ENCODE measurements around the gene GTF2F2.

GTF2F2 gene

DNA sequence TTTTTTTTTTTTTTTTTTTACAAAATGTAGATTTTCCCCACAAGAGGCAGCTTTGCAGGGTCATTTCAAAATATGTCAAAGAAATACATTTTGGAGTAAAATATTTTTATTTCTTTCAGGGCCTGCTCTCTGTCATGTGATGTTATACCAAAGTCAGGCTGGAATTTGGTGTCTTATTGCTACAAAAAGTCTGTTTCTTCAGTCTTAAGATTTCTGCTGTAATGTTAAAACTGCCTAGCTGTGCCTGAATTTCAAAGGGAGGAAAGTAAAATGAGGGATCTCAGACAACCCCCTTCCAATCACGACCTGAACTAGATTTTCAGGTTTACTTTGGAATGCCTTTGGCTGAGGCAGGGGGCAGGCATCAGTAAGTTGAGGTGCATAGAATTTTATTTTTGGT, 12.8 kb upstream of the GTF2F2 start:
- peaks cover 17% of the 10 kb centered on the region for H3K27me3 Mint-ChIP-seq (ENCODE audit: low read depth)
- H3K27ac Mint-ChIP-seq = no peak overlapping the region
- H3K36me3 Mint-ChIP-seq (ENCODE audit: low read depth) = no peaks in the 10 kb centered on the region
- H3K4me1 Mint-ChIP-seq (ENCODE audit: low read depth) = peaks cover 4% of the 10 kb centered on the region
- no peak overlapping the region for H3K4me3 Mint-ChIP-seq
- H3K9me3 Mint-ChIP-seq = no peaks in the 10 kb centered on the region

DNA sequence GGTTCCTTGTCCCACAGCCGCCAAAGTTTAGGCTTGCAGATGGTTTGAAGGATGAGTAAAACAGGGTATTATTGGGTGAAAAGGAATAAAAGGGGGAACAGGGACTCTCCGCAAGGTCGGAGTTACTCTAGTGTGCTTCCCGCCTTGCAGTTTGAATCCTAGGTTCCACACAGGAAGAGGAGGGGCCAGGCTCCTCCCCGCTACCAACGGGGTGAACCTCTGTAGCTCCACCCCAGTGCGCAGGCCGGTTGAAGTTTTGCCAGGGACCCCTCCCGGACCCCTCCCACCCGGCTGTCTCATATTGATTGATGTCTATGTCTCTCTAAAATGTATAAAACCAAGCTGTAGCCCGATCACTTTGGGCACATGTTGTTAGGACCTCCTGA, 11.6 kb upstream of the GTF2F2 start:
- H3K4me3 Mint-ChIP-seq = no peak overlapping the region

DNA sequence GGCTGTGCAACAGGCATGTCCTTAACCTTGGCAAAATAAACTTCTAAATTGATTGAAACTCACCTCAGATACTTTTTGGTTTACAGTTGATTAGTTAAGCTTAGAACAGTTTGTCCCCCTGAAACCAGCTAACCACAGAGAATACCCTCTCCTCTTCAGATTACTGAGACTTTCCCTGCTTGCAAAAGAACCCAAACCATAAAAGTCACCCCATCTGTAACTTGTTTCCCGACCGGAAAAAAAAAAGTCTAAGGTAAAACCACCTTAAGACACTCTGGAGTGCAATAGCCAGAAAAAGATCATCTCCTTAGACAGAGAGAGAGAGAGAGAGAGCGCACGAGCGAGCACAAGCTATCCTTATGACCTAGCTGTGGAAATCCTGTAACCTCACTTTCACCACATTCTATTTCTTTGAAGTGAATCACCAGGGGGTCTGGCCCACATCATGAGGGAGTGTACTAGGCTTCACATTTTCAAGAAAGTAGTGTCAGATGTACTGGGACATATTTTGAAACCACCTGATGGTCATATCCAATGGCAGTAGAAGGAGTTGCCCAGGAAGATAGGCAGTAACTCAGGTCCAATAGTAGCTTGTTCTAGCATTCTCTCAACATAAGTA, 11.1 kb upstream of the GTF2F2 start:
- Mint-ChIP-seq H3K9me3 (no peaks in the 10 kb centered on the region), H3K36me3 (ENCODE audit: low read depth) (no peaks in the 10 kb centered on the region), H3K27me3 (ENCODE audit: low read depth) (peaks cover 14% of the 10 kb centered on the region), H3K4me1 (ENCODE audit: low read depth) (peaks cover 7% of the 10 kb centered on the region), H3K4me3 (no peak overlapping the region), H3K27ac (no peak overlapping the region)

More for the DNA sequence above, 11.6 kb upstream of the GTF2F2 start:
- no peak overlapping the region for H3K27ac Mint-ChIP-seq
- peaks cover 17% of the 10 kb centered on the region for H3K27me3 Mint-ChIP-seq (ENCODE audit: low read depth)
- peaks cover 7% of the 10 kb centered on the region for H3K4me1 Mint-ChIP-seq (ENCODE audit: low read depth)
- no peaks in the 10 kb centered on the region for H3K36me3 Mint-ChIP-seq (ENCODE audit: low read depth)
- no peaks in the 10 kb centered on the region for H3K9me3 Mint-ChIP-seq

DNA sequence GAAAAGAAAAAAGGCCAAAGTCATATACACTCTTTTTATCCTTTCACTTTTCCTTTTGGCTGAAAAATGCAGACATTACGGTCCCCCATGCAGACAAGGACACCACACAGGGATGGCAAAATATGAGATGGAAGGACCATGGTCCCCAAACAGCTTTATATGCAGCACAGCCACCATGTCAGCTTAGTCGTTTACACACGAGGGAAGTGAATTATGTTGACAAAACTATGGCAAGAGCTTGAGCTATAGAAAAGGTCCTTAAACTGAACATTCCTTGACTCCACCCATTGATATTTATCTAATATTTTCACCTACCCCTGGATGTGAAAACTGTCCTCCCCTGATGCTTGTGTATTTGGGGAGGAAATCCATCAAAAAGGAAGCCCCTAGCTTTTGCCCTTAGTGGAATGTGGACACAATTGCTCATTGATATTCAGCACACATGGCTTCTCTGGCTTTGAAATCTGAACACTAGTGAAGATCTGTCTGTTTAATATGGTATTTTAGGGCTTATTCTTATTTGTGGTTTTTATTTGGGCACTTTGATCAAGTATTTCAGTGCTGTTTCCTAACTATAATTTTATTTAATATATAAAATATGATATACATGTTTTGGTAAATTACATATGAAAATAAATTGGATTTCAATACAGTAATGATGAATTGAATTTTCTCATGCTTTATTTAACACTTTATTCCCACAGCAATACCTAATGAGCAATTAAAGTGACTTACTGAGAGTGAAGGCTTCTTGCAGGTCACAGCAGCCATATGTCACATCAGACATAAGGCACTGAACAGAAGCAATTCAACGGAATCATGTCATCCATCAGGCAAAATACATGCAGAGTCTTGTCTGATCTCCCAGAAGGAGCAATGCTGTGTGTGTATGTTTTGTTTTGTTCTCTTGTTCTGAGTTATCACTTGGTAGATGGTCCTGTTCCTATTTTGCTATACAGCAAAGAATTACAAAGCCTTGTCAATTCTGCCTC, 6.8 kb upstream of the GTF2F2 start:
- no peaks in the 10 kb centered on the region for H3K9me3 Mint-ChIP-seq
- no peak overlapping the region for H3K27ac Mint-ChIP-seq
- peaks cover 3% of the 10 kb centered on the region for H3K27me3 Mint-ChIP-seq (ENCODE audit: low read depth)
- no peaks in the 10 kb centered on the region for H3K36me3 Mint-ChIP-seq (ENCODE audit: low read depth)
- H3K4me1 Mint-ChIP-seq (ENCODE audit: low read depth) = peaks cover 8% of the 10 kb centered on the region
- H3K4me3 Mint-ChIP-seq = no peak overlapping the region

DNA sequence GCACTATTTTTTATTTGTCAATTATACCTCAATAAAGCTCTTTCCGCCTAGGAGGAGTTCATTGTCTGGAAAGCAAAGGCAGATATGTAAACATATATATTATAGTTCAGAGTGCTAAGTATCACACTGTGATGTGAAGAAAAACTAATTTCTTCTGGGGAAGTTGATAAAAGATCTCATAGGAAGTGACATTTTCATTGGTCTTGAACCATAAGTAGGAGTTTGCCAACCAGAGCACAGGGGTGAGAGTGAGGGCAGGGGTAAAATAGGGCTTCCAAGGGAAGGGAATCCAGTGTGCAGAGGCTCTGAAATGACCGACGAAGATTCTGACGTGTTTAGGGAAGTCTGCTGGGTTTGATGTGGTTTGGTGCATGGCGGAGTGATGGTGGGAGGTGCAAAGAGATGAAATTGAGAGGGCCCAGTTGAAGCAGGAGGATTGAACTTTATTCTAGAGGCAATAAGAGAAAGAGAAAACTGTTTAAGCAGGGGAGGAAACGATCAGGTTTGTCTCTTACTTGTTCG, 780 bp upstream of the GTF2F2 start:
- H3K36me3 Mint-ChIP-seq (ENCODE audit: low read depth) = no peaks in the 10 kb centered on the region
- H3K4me1 Mint-ChIP-seq (ENCODE audit: low read depth) = peaks cover 7% of the 10 kb centered on the region
- no peaks in the 10 kb centered on the region for H3K9me3 Mint-ChIP-seq
- no peak overlapping the region for H3K4me3 Mint-ChIP-seq
- no peak overlapping the region for H3K27ac Mint-ChIP-seq
- no peaks in the 10 kb centered on the region for H3K27me3 Mint-ChIP-seq (ENCODE audit: low read depth)

DNA sequence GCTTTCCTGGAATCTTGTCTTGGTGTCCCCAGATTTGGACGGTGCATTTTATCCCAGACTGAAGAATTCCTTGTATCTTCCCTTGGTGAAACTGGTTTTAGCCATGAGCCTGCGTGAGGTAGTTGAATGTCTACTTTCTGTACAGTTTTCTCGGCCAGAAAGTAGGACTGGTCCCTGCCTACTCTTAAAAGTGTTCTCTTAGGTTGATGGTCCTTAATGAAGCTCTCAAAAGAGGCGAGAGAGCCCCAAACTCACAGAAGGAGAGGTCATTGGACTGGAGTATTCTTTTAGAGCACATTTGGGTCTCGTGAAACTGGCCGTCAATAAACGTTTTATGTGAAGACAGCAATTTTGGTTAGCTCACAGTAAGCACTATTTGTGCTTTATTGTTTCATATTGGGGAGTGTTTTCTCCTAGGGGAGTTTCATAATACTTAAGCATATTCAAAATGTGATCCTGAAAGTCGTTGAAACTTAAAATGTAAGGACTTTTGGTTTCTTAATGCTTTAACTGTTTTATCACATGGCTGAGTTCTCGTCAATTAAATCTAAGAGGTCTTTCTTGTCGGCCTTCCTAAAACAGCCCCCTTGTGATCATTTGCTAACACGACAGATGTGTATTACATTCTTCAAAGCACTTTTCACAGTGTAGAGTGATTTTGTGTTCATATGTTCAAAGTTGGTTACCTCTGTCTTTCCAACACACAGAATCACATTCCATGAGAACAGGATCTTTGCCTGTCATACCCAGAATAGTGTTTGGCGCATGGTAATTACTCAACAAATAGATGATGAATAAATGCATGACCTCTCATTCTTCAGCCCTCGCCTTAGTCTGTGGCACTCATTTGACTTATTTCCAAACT, 889 bp downstream of the GTF2F2 start:
- Mint-ChIP-seq H3K4me3 (no peak overlapping the region), H3K27ac (no peak overlapping the region), H3K4me1 (ENCODE audit: low read depth) (peaks cover 9% of the 10 kb centered on the region), H3K36me3 (ENCODE audit: low read depth) (no peaks in the 10 kb centered on the region), H3K9me3 (no peaks in the 10 kb centered on the region), H3K27me3 (ENCODE audit: low read depth) (no peaks in the 10 kb centered on the region)

DNA sequence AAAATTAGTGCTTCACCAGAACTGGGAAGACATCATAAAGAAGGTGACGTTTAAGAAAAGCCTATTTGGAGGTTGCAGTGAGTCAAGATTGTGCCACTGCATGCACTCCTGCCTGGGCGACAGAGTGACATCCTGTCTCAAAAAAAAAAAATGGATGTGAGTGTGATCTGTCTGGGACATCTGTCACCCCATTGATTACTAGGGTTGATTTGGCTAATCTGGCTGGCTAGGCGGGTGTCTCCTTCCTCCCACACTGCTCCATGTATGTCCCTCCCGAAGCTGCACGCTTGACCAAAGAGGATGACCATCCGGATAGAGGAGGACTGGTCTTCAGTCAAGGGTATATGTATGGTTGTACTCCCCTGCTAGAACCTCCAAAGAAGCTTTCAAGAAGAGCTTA, 2.6 kb downstream of the GTF2F2 start:
- H3K36me3 Mint-ChIP-seq (ENCODE audit: low read depth) = no peaks in the 10 kb centered on the region
- no peak overlapping the region for H3K27ac Mint-ChIP-seq
- no peaks in the 10 kb centered on the region for H3K27me3 Mint-ChIP-seq (ENCODE audit: low read depth)
- H3K4me3 Mint-ChIP-seq = no peak overlapping the region
- peaks cover 9% of the 10 kb centered on the region for H3K4me1 Mint-ChIP-seq (ENCODE audit: low read depth)
- H3K9me3 Mint-ChIP-seq = no peaks in the 10 kb centered on the region

DNA sequence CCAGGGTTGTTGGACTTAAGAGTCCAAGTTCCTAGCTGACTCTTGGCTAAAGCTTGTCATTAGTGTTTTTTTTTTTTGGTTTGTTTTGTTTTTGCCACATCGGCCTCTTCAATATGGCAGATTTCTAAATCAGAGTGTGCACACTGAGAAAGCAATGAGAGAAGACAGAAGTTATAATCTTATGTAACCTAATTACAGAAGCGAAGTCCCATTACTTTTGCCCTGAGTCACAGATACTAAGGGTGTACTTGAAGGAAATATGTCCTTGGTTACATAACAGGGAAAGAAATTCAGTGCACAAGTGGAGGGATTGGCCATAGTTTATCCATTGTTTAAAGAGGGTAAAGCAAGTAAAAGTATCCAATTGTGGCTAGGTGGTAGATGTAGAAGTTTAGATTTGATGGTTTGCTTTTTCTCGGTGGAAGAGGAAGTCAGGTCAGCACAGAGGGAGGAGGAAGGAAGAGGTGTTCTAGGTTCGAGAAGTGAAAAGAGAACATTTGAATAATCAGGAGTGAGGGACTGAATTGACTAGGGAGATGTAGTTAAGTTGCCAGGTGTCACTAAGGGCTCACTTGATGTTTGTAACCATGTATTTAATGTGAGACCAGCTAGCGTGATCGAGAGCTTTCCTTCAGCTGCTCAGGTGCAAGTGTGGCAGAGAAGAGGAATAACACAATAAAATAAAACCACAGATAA, 12.2 kb downstream of the GTF2F2 start:
- peaks cover 4% of the 10 kb centered on the region for H3K4me1 Mint-ChIP-seq (ENCODE audit: low read depth)
- H3K4me3 Mint-ChIP-seq = no peak overlapping the region
- peaks cover 22% of the 10 kb centered on the region for H3K9me3 Mint-ChIP-seq
- H3K27ac Mint-ChIP-seq = no peak overlapping the region
- H3K27me3 Mint-ChIP-seq (ENCODE audit: low read depth) = no peaks in the 10 kb centered on the region
- H3K36me3 Mint-ChIP-seq (ENCODE audit: low read depth) = peaks cover 11% of the 10 kb centered on the region

DNA sequence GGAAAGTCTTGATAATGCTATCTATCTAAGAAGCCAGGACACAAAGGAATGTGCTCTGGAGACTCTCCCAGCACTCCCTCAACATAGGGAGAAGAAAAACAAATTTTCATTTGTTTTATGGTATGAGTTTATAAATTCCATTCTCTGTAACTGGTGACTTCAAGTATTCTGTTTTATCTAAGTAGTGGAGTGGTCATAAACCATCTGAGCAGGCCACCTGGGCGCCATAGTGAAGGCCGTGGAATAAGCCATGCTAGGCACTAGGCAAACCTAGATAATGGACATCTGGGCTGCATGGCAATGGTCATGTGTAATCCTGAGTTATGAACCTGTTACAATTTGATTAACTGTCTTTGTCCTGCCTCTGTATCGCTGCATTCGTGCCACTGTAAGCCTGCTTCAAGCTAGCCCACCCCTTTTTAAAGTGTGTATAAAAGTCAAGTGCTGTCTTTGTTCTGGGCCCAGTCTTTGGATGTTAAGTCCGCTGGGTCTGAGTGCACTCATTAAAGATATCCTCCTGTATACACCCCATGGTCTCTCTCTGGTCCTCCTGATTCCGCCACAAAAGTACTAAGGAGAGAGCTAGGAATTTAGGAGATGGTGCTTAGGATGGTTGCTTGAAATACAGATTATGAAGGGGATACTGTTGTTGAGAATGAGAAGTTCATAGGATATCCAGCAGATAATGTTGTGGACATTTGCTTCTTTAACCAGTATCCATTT, 13.2 kb downstream of the GTF2F2 start:
- Mint-ChIP-seq H3K4me1 (ENCODE audit: low read depth) (peaks cover 4% of the 10 kb centered on the region), H3K27me3 (ENCODE audit: low read depth) (no peaks in the 10 kb centered on the region), H3K9me3 (peaks cover 22% of the 10 kb centered on the region), H3K36me3 (ENCODE audit: low read depth) (peaks cover 18% of the 10 kb centered on the region), H3K4me3 (no peak overlapping the region), H3K27ac (no peak overlapping the region)

DNA sequence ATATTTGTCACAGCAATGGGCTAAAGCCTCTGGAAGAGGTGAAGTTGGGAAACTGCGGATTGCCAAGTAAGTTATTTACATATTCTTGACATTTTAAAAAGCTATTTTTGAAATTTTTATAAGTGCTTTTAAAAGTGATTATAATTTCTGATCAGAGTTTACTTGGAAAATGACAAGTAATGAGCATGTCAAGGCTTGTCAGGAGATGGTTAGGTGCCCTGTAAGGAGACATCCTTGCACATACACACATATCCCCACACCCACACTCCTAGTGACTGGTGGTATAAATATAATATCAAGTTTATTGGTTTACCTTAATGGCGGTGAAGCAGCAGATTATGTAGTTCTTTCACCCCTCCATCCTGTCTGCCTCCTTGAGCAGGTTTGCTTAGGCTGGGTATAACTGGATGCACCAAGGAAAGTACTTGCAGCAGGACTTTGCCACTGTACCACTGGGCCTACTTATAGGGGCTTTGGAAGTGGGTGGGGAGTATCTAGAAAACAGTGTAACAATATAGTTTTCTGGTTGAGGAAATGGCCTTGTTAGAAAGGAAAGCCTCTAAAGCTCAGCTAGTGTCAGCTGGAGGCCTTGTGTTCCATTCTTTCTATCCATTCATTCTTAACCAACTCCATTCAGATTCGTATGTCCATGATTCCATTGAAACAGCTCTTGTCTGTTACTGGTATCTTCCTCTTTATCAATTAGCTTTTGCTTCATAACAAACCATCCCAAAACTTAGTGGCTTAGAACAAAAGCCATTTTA, 16.6 kb downstream of the GTF2F2 start:
- Mint-ChIP-seq H3K36me3 (ENCODE audit: low read depth) (peaks cover 20% of the 10 kb centered on the region), H3K27ac (no peak overlapping the region), H3K27me3 (ENCODE audit: low read depth) (no peaks in the 10 kb centered on the region), H3K4me1 (ENCODE audit: low read depth) (peaks cover 4% of the 10 kb centered on the region), H3K9me3 (peaks cover 17% of the 10 kb centered on the region), H3K4me3 (no peak overlapping the region)

DNA sequence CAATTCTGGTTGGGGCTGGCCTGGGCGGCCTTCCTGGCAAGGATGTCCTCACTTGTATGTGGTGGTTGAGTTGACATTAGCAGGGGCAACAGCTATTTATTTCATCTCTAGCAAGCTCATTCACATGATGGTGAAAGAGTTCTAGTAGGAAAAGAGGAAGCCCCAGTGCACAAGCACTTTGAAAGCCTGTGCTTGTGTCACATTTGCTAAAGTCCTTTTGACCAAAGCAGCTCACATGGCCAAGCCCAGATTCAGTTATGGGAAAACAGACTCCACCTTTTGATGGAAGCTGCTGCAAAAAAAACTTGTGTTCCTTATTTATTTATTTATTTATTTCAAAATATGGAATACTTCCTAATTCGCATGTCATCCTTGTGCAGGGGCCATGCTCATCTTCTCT, 17.2 kb downstream of the GTF2F2 start:
- Mint-ChIP-seq H3K36me3 (ENCODE audit: low read depth) (peaks cover 18% of the 10 kb centered on the region), H3K9me3 (peaks cover 12% of the 10 kb centered on the region), H3K4me1 (ENCODE audit: low read depth) (peaks cover under 1% of the 10 kb centered on the region), H3K27ac (no peak overlapping the region), H3K27me3 (ENCODE audit: low read depth) (no peaks in the 10 kb centered on the region), H3K4me3 (no peak overlapping the region)

DNA sequence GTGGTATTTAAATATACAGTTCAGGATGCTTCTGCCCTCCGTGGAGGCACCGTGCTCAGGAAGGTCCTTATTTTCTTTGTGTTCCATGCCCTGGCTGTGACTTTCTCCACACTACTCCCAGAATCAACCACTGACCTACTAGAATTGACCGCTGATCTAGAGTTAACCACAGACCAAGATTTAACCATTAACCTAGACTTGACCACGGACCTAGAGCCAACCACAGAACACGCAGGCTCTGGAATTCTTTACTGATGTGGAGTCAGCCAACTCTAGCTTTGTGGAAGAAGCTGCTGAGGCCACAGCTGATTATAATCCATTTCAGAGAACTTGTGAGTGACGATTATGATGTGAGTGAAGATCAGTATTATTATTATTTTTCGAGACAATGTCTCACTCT, 18.0 kb downstream of the GTF2F2 start:
- H3K4me3 Mint-ChIP-seq = no peak overlapping the region
- no peaks in the 10 kb centered on the region for H3K27me3 Mint-ChIP-seq (ENCODE audit: low read depth)
- H3K27ac Mint-ChIP-seq = no peak overlapping the region
- H3K36me3 Mint-ChIP-seq (ENCODE audit: low read depth) = peaks cover 14% of the 10 kb centered on the region
- H3K4me1 Mint-ChIP-seq (ENCODE audit: low read depth) = no peaks in the 10 kb centered on the region
- H3K9me3 Mint-ChIP-seq = peaks cover 5% of the 10 kb centered on the region

DNA sequence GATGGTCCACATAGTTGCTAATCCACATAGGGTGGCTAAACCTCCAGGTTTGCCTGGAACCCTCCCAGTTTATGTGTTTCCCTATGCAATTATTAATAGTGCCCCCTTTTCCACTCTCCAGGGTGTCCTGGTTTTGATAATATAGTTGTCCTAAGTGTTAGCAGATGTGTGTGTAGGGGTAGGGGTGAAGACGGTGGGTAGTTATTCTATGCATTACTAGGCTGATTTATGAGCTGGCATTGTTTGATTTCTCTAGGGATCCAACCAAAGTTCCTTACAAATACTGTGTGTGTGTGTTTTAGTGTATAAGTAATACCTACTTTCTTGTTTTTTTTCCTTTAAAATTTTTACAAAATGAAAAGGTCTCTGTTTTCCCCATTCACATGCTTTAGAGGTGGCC, 21.1 kb downstream of the GTF2F2 start:
- Mint-ChIP-seq H3K27me3 (ENCODE audit: low read depth) (no peaks in the 10 kb centered on the region), H3K4me3 (no peak overlapping the region), H3K27ac (no peak overlapping the region), H3K9me3 (no peaks in the 10 kb centered on the region), H3K4me1 (ENCODE audit: low read depth) (peaks cover under 1% of the 10 kb centered on the region), H3K36me3 (ENCODE audit: low read depth) (peaks cover 9% of the 10 kb centered on the region)
